GM19240 (cell line): ENCODE results near the gene SLC7A9.

Experiments
- DNase-seq: peaks from one replicate; pipeline ENCODE4 v3.0.0; 2011; ENCODE audit warnings: low spot score; ENCODE audit not compliant: insufficient read length

The SLC7A9 gene

DNA sequence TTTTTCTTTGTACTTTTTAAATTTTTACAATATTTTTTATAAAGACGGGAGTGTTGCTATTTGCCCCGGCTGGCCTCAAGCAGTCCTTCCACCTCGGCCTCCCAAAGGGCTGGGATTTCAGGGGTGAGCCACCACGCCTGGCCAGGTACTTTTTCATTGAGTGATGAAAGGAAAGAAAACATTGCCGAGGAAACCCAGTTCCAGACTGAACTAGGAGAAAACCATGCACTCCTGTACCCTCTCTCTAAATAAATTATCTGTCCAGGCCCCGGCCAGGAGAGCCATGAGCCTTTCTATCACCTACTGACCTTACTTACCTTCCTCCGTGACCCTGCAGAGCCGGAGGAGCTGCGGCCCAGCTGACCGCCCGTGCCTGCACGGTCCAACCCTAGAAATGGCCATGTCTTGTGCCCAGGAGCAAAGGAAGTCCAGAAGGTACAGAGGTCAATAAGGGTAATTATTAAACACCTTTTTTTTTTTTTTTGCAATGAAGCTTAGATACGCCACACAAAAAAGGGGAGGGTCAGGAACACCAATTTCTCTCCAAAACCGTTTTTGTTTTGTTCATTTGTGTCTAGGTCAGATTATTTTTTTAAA, at the start of gene SLC7A9:
Gene SLC7A9, minus strand, starts transcription at position 399 of the 597 bp plus-strand sequence. CDS start 1,233 bp downstream, outside the sequence.
- no peak for DNase-seq

DNA sequence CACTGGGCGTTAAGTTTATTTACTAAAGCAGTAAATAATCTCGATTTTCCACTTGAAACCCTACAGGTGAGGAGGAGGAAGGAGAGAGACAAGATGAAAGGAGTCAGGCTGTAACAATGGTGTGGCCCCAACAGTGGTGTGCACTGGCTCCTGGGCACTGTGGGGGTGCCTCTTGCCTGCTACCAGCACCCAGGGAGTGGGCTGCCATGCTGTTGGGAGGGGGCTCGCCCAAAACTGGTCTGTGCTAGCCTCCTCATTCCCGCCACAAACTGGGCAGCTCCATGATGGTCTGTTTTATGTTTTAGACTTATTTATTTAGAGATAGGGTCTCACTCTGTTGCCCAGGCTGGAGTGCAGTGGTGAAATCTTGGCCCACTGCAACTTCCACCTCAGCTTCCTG, 49.8 kb upstream of the SLC7A9 start:
- DNase-seq: no peak

DNA sequence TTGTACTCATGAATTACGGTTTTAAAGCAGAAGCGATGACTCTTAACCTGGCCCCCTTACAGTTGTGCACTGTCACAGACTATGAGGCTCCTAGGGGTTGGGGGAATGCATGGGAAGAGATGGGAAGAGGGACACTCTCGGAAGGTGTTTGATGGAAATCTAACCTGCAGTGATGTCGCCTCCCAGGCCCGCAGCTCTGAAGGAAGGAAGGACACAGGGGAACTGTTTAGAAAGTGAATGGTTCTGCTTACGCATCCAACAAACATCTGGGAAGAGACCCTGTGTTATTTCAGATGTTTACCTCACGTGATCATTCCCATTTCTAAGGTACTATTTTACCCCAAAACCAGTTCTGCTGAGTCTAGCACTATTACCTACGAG, 48.0 kb upstream of the SLC7A9 start:
- DNase-seq: no peak

DNA sequence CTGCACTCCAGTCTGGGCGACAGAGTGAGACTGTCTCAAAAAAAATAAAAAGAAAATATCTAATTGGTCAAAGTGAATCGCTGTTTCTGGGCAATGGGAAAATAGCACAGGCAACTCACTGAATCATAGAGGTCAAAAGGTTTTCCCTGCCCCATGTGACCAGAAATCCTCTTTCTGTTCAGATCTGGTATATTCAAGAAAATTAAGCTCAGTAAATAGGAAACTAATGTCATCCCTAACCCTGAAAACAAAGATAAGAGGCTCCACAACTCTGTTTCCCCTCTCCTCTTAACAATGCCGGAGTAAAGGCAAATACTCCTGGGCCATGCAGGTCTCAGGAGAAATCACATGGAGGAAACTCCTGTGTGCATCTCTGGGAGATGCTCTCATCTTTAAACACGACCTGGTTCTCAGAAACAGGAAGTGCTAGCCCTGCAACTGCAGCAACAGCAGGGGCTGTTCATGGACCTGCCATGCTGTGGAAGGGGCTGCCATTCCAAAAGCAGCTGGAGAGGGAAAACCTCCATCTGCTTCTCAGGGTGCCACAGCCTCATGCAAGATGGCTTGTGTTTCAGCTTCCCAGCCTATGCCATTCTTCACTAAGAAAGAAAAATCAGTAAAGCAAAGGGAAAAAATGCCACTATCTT, 47.5 kb upstream of the SLC7A9 start:
- no peak for DNase-seq

DNA sequence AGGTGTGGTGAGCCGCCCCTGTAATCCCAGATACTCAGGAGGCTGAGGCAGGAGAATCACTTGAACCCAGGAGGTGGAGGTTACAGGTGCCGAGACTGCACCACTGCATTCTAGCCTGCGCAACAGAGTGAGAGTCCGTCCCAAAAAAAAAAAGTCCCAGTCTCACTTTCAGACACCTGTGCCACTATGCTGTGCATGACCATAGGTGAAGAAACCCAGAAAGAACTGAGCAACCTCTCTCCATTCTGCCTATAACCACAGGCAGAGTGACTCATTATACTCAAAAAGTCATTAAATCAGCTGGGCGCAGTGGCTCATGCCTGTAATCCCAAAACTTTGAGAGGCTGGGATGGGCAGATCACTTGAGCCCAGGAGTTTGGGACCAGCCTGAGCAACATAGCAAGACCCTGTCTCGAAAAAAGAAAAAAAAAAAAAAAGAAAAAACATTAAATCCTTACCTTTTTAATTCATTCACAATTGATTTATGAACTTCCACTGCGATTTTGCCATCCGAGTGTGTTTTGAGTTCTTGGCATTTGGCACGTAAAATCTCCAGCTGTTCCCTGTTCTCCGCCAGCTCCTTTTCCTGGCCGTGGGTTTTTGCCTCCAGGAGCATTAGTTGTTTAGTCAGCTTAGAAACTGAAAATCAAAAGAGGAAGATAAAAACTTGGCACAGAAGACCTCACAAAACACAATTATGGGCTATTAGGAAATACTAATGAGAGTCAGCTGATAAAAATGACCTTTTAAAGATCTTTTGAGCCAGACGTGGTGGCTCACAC, 45.5 kb upstream of the SLC7A9 start:
- DNase-seq: no peak

DNA sequence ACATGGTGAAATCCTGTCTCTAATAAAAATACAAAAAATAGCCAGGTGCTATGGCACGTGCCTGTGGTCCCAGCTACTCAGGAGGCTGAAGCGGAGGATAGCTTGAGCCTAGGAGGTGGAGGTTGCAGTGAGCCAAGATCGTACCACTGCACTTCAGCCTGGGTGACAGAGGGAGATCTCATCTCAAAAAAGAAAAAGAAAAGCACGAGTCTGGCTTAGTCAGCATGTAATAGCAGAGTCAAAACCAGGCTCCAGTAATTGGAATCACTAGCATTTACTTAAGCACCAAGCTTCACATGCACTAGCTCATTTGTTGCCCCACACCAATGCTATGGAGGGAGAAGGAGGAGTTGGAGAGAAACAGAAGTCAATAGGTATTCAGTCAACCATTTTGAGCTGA, 41.9 kb upstream of the SLC7A9 start:
- DNase-seq: no peak

DNA sequence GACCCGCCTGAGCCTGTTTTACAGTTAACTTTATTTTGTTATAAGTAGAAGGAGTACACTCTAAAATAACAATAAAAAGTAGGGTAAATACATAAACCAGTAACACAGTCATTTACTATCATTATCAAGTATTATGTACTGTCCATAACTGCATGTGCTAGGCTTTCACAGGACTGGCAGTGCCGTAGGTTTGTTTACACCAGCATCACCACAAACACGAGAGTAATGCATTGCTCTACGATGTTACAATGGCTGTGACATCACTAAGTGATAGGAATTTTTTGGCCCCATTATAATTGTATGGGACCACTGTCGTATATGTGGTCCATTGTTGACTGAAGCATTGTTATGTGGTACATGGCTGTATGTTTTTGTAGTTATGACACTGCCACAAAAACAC, 41.3 kb upstream of the SLC7A9 start:
- no peak for DNase-seq

DNA sequence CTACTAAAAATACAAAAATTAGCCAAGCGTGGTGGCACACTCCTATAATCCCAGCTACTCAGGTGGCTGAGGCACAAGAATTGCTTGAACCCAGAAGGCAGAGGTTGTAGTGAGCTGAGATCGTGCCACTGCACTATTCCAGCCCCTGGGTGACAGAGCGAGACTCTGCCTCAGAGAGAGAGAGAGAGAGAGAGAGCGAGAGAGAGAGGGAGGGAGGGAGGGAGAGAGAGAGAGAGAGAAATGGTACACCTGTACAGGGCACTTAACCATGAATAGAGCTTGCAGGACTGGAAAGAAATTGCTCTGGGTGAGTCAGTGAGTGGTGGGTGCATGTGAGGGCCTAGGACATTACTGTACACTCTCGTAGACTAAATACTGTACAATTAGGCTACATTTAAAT, 40.5 kb upstream of the SLC7A9 start:
- DNase-seq: no peak

DNA sequence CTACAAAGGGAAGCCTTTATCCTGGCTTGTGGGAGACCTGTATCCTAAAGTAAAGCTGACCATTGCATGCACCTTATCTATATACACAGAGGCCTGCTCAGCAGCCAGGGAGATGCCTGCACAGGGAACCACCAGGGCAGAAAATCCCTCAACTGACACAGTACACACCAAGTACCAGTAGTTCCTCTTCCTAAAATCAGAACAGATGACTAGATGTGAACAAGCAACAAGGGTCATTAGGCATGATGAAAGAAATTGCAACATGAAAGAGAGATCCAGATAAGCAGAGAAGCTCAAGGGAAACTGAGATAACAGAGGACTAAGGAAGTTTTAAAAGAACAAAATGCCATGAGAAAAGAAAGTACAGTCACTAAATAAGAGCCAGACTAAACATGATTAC, 39.7 kb upstream of the SLC7A9 start:
- DNase-seq: no peak

DNA sequence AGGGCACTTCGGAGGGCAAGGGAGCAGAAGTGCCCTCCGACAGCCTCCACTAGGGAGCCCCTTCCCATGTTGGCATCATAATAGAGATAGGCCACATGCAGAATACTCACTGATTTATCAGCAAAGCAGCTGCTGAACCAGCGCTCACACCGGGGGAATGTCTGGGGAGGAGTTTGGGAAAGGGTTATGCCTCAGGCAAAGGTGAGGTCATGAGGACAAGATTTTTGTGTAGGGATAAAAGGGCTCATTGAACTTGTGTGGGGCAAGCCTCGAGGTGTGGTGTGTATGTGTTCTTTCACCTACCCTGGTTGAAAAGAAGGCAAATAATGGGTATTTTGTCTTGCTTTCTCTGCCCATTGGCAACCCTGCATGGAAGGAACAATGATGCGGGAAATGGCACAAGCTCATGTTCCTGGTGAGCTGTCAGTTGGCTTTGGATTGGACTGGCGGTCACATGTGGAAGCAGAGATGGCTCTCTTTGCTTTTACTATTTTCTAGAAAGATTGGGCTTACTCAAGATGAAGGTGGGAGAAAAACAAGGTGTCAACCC, 39.1 kb upstream of the SLC7A9 start:
- no peak for DNase-seq

DNA sequence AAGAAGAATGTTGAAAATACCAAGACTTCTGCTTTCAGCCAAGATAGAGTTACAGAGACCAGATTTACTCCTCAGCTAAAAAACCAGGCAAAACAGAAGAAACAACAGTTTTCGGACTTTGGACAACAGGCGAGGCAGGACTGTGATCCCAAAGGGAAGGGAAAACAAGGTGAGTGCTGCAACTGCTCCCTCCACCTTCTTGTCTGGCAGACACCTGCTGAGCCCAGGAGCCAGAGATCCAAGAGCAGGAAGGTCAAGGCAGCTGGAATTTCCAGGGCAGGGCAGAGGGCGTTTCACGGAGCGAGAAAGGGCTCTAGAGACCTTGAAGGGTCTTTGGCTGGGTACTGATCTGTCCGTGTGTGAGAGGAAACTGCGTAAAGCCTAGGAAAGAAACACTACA, 32.9 kb upstream of the SLC7A9 start:
- DNase-seq: no peak

DNA sequence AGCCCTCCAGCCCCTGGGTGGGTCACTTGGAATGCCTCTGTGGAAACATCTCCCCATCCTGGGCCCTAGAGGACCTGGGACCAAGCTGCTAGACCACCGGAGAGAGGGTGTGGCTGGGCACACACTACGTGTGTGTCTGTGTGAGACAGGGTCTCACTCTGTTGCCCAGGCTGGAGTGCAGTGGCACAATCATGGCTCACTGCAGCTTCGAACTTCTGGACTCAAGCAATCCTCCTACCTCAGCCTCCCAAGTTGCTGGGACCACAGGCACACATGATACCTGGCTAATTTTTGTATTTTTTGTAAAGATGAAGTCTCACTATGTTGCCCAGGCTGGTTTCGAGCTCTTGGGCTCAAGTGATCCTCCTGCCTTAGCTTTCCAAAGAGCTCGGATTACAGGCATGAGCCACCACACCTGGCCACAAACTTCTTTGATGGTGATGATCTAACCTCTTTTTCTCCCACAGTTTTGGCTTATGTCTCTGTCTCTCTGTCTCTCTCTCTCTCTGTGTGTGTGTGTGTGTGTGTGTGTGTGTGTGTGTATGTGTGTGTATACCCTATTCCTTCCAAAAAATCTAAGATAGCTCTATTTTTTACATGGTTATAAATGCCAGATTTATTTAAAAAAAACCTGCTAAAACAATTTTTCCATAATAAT, 32.1 kb upstream of the SLC7A9 start:
- DNase-seq: no peak

DNA sequence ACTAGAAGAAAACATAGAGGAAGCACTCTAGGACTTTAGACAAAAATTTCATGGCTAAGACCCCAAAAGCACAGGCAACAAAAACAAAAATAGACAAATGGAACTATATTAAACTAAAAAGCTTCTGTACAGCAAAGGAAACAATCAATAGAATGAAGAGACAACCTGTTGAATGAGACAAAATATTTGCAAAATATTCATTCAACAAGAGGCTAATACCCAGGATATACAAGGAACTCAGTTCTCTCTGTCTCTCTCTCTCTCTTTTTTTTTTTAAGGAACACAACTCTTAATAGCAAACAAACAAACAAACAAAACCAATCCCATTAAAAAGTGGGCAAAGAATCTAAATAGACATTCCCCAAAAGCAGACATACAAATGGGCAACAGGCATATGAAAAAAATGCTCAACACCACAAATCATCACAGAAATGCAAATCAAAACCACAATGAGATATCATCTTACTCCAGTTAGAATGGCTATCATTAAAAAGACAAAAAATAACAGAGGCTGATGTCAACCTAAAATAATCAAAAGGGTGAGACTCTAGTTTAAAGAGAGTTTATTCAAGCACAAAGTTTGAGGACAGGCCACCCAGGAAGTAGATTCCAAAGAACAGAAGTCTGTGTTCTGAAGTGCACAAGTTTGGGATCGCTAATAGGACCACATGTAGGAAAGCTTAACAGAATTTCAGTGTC, 27.1 kb upstream of the SLC7A9 start:
- no peak for DNase-seq

DNA sequence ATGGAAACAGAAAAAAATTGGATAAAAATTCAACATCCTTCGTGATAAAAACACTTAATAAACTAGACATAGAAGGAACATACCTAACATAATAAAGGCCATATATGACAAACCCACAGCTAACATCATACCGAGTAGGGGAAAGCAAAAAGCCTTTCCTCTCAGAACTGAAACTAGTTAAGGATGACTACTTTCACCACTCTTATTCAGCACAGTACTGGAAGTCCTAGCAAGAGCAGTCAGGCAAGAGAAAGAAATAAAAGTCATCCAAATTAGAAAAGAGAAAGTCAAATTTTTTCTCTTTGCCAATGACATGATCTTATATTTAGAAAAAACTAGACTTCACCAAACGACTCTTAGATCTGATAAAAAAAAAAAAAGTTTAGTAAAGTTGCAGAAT, 25.8 kb upstream of the SLC7A9 start:
- DNase-seq: no peak

DNA sequence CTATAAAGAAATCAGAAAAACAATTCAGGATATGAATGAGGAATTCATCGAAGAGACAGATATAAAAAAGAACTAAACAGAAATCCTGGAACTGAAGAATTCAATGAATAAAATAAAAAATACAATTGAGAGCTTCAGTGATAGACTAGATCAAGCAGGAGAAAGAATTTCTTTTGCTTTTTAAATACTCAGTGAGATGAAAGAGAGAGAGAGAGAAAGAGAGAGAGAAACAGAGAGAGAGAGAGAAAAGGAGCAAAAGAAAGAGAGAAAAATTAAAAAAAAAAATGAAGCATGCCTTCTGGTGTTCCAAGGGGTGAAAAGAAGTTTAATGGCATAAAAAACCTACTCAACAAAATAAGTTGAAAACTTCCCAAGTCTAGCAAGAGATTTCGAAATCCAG, 22.0 kb upstream of the SLC7A9 start:
- DNase-seq: no peak

DNA sequence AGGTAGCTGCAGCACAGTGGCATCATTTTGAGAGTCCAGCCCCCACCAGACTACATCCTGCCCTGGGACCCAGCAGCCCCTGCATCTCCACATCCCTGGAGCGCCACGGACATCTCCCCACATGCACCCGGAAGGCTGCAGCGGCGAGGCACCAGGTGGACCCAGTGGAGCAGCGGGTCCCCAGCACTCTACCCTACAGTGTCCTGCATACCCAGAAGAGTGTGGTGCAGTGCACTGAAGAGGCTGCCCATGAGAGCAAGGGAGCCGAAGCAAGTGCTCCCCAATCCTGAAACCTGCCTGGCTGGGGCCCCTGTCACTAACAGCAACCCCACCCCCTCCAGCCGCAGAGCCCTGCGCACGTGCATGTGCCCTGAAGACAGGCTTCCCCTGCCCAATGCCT, 21.3 kb upstream of the SLC7A9 start:
- no peak for DNase-seq

DNA sequence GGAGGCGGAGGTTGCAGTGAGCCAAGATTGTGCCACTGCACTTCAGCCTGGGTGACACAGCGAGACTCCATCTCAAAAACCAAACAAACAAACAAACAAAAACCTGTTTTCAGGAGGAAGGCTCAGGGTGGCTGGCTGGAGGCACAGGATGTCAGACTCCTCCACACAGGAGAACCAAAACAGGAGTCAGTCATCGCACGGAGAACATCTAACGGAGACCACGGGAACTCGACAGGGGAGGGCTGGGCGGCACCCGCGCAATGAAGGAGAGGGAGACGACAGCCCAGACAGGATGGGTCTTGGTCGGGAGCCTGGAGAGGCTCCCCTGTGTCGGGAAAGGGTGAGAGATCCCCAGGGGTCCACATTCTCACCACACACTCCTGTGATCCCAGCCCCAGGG, 20.8 kb upstream of the SLC7A9 start:
- no peak for DNase-seq

DNA sequence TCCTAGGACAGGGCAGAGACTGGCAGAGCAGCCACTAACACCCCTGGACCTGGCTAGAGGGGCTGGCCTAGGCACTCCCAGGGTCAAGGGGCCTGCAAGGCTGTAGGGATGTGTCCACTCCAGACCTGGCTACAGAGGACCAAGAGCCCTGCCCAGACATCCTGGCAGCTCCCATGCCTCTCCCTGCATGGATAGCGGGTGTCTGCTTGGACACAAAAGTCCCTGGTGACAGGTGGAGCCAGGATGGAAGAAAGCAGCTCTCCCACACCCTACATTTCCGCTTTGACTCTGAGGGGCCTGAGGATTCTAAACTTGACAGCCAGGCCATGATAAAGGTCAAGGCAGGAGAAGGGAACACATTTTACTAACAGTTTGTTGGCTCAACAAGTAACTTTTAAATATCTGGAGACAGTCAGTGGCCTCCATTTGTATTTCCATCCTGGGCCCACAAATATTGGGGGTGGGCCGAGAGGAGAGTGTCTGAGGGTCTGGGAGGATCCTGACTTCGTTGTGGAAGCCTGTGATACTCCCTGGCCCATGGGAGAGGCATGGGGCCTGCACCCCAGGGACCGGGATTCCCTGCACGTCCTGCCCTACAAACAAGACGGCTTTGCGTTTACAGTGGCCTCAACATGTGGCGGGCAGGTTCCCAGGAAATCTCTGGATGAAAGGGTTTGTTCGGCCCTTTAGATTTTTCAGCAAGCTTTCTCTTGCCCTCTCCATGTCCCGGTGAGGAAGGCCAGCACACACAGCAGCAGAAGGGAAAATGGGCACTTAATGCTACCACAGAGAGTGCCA, 19.8 kb upstream of the SLC7A9 start:
- DNase-seq: no peak

DNA sequence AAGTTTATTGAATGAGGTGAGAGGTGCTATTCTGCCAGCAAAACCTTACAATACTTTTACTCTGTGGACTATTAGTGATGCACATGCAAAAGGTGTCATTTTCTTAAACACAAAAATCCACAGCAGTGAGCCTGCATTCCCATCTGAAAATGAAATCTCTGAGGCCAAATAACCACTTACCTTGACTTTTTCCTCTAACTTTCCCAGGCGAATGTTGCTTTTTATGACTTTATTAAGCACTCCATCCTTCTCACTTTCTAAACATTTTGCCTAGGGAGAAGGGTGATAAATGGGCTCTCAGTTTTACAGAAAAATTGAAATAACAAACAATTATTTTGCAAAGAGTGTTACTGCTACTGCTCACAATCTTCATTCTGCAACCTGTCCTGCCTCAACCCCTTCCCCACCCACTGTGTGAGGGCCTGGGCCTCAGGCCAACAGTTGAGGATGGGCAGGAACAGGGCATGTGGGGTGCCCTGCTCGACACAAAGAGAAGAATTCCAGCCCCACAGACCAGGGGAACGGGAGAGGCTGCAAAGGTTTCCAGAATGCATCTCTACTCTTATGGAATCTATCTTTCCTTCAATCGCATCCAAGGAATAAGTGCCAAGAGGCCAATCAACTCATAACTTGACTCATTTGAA, 18.1 kb upstream of the SLC7A9 start:
- DNase-seq: no peak

DNA sequence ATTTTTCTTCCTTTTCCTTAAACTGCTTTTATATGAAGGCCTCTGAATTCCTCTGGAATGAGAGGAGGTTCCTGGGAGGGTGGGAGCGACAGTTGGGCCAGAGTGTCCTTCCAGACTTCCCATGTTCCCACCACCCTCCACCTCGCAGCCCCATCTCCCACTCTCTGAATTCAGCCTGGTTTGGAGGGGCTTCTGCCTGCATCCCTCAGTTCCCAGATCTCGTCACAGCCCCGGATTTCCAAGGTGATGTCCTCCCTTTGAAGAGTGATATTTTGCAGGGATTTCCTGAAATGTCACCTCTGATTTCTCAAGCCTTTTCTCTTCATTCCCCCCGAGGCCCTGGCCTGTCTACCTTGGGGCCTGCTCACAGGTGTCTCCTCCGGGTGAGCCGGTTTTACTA, 16.7 kb upstream of the SLC7A9 start:
- no peak for DNase-seq
